ENCODE measurements around the gene CAMTA1. TPM values are rescaled to one million over a fixed set of nuclear protein-coding genes. Genes with fewer than 3 reads are reported as not detected.

CAMTA1 gene
- total RNA-seq, 2 experiments from 2014 or later = 43.9 to 73.3 TPM

GRCh38 chr1:7348580-7348979 lies 563.3 kb downstream of the CAMTA1 start:
- no TSS peak for BruUV-seq (replicated peaks)
- no peak overlapping the region for H3K4me2 ChIP-seq (ENCODE audit: low read length)
- no peaks in the 10 kb centered on the region for H3K9me2 ChIP-seq (ENCODE audit: insufficient read depth, low read length)
- H2AFZ ChIP-seq (ENCODE audit: low read length) = no peak overlapping the region
- no peak overlapping the region for H3K27ac ChIP-seq (ENCODE audit: low read depth, low read length, poor library complexity, severe bottlenecking)
- no peak overlapping the region for H3K4me3 ChIP-seq (ENCODE audit: low read depth, low read length, poor library complexity, severe bottlenecking)
- DNase-seq (ENCODE audit: low spot score) = no peak
- H3K9me3 ChIP-seq (ENCODE audit: low read length) = no peaks in the 10 kb centered on the region
- ChIA-PET CTCF (ENCODE audit: unreplicated experiment) (no interaction called here), POLR2A (no interaction called here)
- H3K79me2 ChIP-seq (ENCODE audit: insufficient read depth, low read depth, low read length) = no peaks in the 10 kb centered on the region
- no peaks in the 10 kb centered on the region for H4K20me1 ChIP-seq (ENCODE audit: insufficient read depth, low read length)
- no peaks in the 10 kb centered on the region for H3K4me1 ChIP-seq (ENCODE audit: insufficient read depth, low read length, poor library complexity, severe bottlenecking)
- intact Hi-C loops (cut with micrococcal nuclease; ENCODE audit: unreplicated experiment) = no loop called here
- TF ChIP-seq CTCF (conservative IDR thresholded peaks at IDR 0.05; ENCODE audit: low read length) (no peak), EZH2phosphoT487 (IDR thresholded peaks at IDR 0.05; ENCODE audit: borderline replicate concordance, low read depth, low read length) (no peak)
- no peaks in the 10 kb centered on the region for H3K36me3 ChIP-seq (ENCODE audit: insufficient read depth, low read length)

- Histone ChIP-seq H3K4me1 (ENCODE audit: insufficient read depth, low read length, poor library complexity, severe bottlenecking) (no peaks in the 10 kb centered on the region), H3K9me3 (ENCODE audit: low read length) (no peaks in the 10 kb centered on the region), H3K4me2 (ENCODE audit: low read length) (no peak overlapping the region), H3K9me2 (ENCODE audit: insufficient read depth, low read length) (no peaks in the 10 kb centered on the region), H4K20me1 (ENCODE audit: insufficient read depth, low read length) (no peaks in the 10 kb centered on the region), H3K36me3 (ENCODE audit: insufficient read depth, low read length) (no peaks in the 10 kb centered on the region), H3K4me3 (ENCODE audit: low read depth, low read length, poor library complexity, severe bottlenecking) (no peak overlapping the region), H2AFZ (ENCODE audit: low read length) (no peak overlapping the region), H3K27ac (ENCODE audit: low read depth, low read length, poor library complexity, severe bottlenecking) (no peak overlapping the region), H3K79me2 (ENCODE audit: insufficient read depth, low read depth, low read length) (no peaks in the 10 kb centered on the region)
- POLR2A ChIA-PET = no interaction called here
- BruUV-seq (replicated peaks) = no TSS peak
- intact Hi-C loops (cut with micrococcal nuclease; ENCODE audit: unreplicated experiment) = no loop called here
- TF ChIP-seq CTCF (conservative IDR thresholded peaks at IDR 0.05; ENCODE audit: low read length) (no peak), EZH2phosphoT487 (IDR thresholded peaks at IDR 0.05; ENCODE audit: borderline replicate concordance, low read depth, low read length) (no peak)
- DNase-seq (ENCODE audit: low spot score) = no peak
- CTCF ChIA-PET (ENCODE audit: unreplicated experiment) = no interaction called here
Observed at GRCh38 chr1:7350804-7351203, 565.5 kb downstream of the CAMTA1 start.

GRCh38 chr1:7351649-7352048 lies 566.4 kb downstream of the CAMTA1 start:
- Histone ChIP-seq H3K79me2 (ENCODE audit: insufficient read depth, low read depth, low read length) (no peaks in the 10 kb centered on the region), H2AFZ (ENCODE audit: low read length) (no peak overlapping the region), H3K27ac (ENCODE audit: low read depth, low read length, poor library complexity, severe bottlenecking) (no peak overlapping the region), H3K36me3 (ENCODE audit: insufficient read depth, low read length) (no peaks in the 10 kb centered on the region), H3K9me3 (ENCODE audit: low read length) (no peaks in the 10 kb centered on the region), H4K20me1 (ENCODE audit: insufficient read depth, low read length) (no peaks in the 10 kb centered on the region), H3K4me3 (ENCODE audit: low read depth, low read length, poor library complexity, severe bottlenecking) (no peak overlapping the region), H3K4me1 (ENCODE audit: insufficient read depth, low read length, poor library complexity, severe bottlenecking) (no peaks in the 10 kb centered on the region), H3K9me2 (ENCODE audit: insufficient read depth, low read length) (no peaks in the 10 kb centered on the region), H3K4me2 (ENCODE audit: low read length) (no peak overlapping the region)
- CTCF ChIA-PET (ENCODE audit: unreplicated experiment) = no interaction called here
- no TSS peak for BruUV-seq (replicated peaks)
- intact Hi-C loops (cut with micrococcal nuclease; ENCODE audit: unreplicated experiment) = no loop called here
- POLR2A ChIA-PET = no interaction called here
- TF ChIP-seq EZH2phosphoT487 (IDR thresholded peaks at IDR 0.05; ENCODE audit: borderline replicate concordance, low read depth, low read length) (no peak), CTCF (conservative IDR thresholded peaks at IDR 0.05; ENCODE audit: low read length) (no peak)
- no peak for DNase-seq (ENCODE audit: low spot score)
